ENCODE results near the gene ZNF335. TPM values are rescaled to one million over a fixed set of nuclear protein-coding genes. Genes with fewer than 3 reads are reported as not detected.

The ZNF335 gene
- total RNA-seq, 2 donors from 2014 or later, result 21.4 to 43.4 TPM

- WGBS, result 60% methylated on average over 9 of the region's 9 CpGs
- TF ChIP-seq CTCF (IDR thresholded peaks at IDR 0.05), result no peak
- no peak for TF ChIP-seq POLR2A (IDR thresholded peaks at IDR 0.05)
- no peak for TF ChIP-seq POLR2AphosphoS5 (IDR thresholded peaks at IDR 0.05)
- Histone ChIP-seq H3K27ac (no peak overlapping the region), H3K9me3 (no peaks in the 10 kb centered on the region), H3K4me3 (no peak overlapping the region), H3K27me3 (replicated peaks; ENCODE audit: insufficient read depth) (no peaks in the 10 kb centered on the region), H3K4me1 (replicated peaks) (no peaks in the 10 kb centered on the region), H3K36me3 (no peaks in the 10 kb centered on the region)
- DNase-seq (ENCODE audit: low spot score), result no peak
- intact Hi-C loops (cut with DNase I), result no loop called here
Measured at GRCh38 chr20:45925821-45926506, 46.0 kb downstream of the ZNF335 start.

GRCh38 chr20:45924391-45925261, 47.4 kb downstream of the ZNF335 start:
- Histone ChIP-seq H3K36me3 (no peaks in the 10 kb centered on the region), H3K27ac (peak overlapping the region in 1 of 2 donors; percentile 52), H3K4me1 (replicated peaks) (no peaks in the 10 kb centered on the region), H3K4me3 (no peak overlapping the region), H3K9me3 (no peaks in the 10 kb centered on the region), H3K27me3 (replicated peaks; ENCODE audit: insufficient read depth) (no peaks in the 10 kb centered on the region)
- intact Hi-C loops (cut with DNase I), result no loop called here
- DNase-seq (ENCODE audit: low spot score), result no peak
- 46% methylated on average over 21 of the region's 21 CpGs for WGBS
- TF ChIP-seq POLR2AphosphoS5 (IDR thresholded peaks at IDR 0.05) (peak; percentile 24), POLR2A (IDR thresholded peaks at IDR 0.05) (no peak)

GRCh38 chr20:45921337-45922189, 50.4 kb downstream of the ZNF335 start:
- Histone ChIP-seq H3K4me1 (replicated peaks) (no peaks in the 10 kb centered on the region), H3K27me3 (replicated peaks; ENCODE audit: insufficient read depth) (no peaks in the 10 kb centered on the region), H3K9me3 (no peaks in the 10 kb centered on the region), H3K4me3 (no peak overlapping the region), H3K36me3 (no peaks in the 10 kb centered on the region), H3K27ac (no peak overlapping the region)
- TF ChIP-seq POLR2AphosphoS5 (IDR thresholded peaks at IDR 0.05) (no peak), CTCF (IDR thresholded peaks at IDR 0.05) (no peak), POLR2A (IDR thresholded peaks at IDR 0.05) (no peak)
- WGBS, result 83% methylated on average over 11 of the region's 11 CpGs
- no peak for DNase-seq (ENCODE audit: low spot score)
- intact Hi-C loops (cut with DNase I), result no loop called here

- Histone ChIP-seq H3K4me1 (replicated peaks) (no peaks in the 10 kb centered on the region), H3K27ac (peak overlapping the region in 1 of 2 donors; percentile 3), H3K36me3 (no peaks in the 10 kb centered on the region), H3K9me3 (no peaks in the 10 kb centered on the region), H3K4me3 (no peak overlapping the region), H3K27me3 (replicated peaks; ENCODE audit: insufficient read depth) (no peaks in the 10 kb centered on the region)
- TF ChIP-seq POLR2A (IDR thresholded peaks at IDR 0.05) (no peak), POLR2AphosphoS5 (IDR thresholded peaks at IDR 0.05) (no peak), CTCF (IDR thresholded peaks at IDR 0.05) (no peak)
- no peak for DNase-seq (ENCODE audit: low spot score)
- 73% methylated on average over 9 of the region's 9 CpGs for WGBS
- intact Hi-C loops (cut with DNase I), result no loop called here
Measured at GRCh38 chr20:45920462-45921336, 51.3 kb downstream of the ZNF335 start.
